HG03342 (cell line): ENCODE data around the gene QTRT2.

ENCODE experiments used
- ATAC-seq: cut with Tn5 transposase; IDR thresholded peaks from one replicate; pipeline ENCODE4 v1.9.1; 2021; ENCODE audit warnings: mild to moderate bottlenecking, moderate library complexity; ENCODE audit not compliant: unreplicated experiment

QTRT2 gene

DNA sequence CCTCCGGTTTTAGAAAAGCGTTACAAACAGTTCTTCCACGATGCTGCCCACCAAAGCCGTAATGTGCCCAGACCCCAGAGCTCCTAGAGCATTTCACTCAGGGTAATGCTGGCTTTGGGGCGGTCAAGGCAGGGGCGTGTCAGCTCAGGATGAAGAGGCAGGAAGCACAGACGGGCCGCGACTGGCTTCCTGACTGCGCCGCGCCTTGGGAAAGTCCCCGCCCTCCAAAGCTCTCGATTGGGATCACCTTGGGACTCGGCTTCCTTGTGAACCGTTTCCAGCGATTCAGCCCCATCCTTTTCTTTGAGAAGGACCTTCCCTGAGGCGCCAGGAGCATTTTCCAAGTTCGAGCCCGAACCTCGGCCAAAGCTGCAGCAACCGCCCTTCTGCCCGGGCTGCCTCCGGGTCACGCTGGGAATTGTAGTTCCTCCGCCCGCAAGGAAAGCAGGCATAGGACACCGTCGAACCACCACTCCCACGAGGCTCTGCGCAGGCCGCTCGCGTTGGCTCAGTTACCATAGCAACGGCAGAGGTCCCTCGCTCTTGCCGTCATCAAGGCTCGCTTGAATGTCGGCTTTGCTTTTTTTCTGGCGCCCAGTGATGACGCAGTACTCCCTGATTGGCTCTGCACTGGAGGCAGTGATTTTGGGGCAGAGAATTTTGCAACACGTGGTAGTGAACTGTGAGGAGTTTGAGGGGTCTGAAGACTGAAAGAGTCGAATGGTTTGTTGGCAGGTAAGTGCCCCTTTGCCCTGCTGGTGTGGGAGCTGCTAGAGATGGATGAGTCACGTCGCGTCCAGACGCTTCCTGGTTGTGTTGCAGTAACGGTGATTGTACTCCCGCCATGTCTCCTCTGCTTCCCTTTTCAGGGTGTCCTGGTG is at the start of gene QTRT2, which contains the start of gene CCDC191:
Gene QTRT2 (plus strand): TSS at position 608 of the 881 bp plus-strand sequence. CDS start 8,521 bp downstream, outside the sequence.
Gene CCDC191 (minus strand): TSS at position 397 of the 881 bp plus-strand sequence. CDS start 60 bp downstream, at position 337.
- ATAC-seq: peak; percentile 96

DNA sequence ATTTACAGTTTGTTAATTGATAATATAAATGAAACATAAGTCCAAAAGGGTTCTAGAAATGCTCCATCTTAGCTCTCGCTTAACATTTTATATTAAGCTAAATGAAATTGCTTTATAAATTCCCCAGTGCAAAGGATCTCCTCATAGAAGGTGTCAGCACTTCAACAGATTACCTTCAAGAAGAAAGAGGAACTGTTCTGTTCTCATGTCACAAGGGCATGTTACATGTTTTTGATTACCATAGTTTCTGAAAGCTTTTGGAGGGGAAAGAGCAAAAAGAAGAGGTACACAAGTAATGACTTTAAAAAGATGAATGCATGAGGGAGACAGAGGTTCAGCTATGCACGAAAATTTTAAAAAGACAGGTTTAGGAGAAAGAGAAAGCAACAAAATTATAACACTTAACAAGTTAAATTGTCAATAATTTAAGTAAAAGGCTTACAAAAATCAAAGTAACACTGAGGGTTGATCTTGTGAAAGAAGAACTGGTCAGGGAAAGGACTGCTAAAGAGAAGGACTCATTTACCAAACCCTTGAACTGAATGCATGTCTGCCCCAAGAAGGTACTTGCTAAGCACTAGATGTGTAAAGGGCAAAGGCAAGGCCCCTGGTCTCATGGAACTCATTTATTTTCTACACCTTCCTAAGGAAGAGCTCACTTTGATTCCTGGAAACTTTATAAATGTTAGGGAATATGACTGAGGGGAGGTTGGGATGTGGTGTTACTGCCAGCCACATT is 45.3 kb upstream of the QTRT2 start:
- peak; percentile 74 for ATAC-seq

DNA sequence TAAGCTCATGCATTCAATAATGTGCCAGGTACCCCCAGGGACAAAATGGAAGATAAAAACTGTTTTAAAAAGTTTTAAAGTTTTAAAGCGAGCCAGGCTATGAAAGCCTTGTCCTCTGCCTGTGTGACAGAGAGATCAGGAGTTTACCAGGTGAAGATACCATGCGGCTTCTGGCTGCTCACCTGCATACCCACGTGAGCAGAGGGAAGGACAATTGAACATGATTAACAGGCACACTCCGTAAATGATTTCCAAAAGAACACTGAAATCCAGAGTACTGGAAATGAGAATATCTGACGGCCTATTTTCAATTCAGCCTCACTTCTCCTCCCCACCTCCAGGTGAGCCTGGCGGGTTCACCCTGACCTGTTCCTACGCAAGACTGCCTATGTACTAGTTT is 42.3 kb upstream of the QTRT2 start:
- ATAC-seq: no peak

DNA sequence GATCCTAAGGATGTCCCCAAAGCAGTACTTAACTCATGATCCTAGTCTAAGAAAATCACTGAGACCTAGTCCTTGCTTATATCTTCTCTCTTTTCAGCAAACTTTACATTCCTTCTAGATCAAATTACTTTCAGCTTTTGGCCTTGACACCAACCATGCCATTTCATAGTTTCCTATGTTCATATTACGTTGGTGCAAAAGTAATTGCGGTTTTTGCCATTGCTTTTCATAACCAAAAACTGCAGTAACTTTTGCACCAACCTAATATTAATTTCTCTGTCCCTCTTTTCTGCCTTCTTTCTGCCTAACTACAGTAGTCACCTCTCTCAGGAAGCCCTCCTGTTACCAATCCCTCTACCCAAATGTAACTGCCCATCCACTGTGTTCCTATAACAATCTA is 37.1 kb upstream of the QTRT2 start:
- ATAC-seq: no peak

DNA sequence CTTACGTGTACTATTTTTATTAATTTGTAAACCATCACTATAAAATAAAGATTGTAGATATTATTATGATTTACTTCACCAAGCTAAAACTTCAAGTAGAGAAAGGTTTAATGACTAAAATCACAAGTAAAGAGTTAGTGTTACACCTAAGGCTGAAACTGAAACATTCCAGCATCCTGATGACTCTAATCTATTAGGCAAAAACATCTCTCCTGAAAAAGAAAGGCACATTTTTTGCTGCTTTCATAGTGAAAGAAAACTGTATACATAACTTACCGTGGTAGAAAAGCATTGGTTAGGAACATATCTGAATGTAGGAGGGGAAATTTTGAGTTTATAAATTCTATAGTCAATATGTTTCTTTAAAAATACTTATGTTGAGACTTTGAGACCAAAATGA is 35.6 kb upstream of the QTRT2 start:
- ATAC-seq: no peak

DNA sequence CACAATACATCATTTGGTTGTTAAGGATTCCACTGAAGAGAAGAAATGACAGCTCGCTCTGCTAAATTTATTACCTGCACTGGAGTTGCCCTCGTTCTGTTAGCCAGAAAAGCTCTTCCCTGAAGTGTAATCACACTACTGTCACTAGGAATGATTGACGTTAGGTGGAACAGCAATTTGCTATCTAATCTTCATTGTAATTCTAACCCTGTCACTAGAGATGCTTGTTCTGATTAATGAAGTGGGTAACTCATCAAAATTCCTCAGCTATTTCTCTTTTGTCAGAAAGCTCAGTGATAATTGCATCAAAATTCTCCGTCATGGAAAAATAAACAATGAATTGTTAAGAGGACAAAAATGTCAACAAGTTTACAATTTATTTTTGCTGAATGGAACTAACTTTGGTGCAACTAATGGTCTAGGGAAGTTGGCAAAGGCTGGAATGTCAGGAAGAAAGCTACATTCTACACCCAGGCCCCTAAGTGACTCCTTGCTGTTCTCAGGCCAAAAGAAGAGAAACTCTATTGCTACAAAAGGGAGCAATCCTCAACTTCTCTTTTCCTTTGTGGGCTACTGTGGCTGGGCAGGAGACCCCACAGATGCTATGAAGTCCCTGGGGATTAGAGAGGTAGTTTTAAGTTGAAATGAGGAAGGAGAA is 34.3 kb upstream of the QTRT2 start:
- ATAC-seq: no peak

DNA sequence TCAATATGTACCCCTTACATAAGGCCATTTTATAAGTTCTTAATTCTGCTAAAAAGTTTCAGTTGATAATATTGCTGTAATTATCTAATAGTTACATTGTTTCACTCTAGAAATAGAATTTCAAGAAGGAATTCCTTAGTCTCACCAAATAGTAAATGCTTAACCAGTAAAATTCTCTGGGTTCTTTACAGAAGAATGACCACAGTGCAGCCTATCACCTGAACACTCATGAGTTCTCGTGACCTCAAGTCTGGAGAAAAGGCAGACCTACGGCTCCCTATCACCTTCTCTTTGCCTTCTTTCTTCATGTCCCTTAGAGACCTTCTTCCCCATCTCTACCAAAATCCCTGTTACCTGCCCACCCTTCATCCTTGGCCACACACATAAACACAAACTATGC is 31.1 kb upstream of the QTRT2 start:
- ATAC-seq: no peak

DNA sequence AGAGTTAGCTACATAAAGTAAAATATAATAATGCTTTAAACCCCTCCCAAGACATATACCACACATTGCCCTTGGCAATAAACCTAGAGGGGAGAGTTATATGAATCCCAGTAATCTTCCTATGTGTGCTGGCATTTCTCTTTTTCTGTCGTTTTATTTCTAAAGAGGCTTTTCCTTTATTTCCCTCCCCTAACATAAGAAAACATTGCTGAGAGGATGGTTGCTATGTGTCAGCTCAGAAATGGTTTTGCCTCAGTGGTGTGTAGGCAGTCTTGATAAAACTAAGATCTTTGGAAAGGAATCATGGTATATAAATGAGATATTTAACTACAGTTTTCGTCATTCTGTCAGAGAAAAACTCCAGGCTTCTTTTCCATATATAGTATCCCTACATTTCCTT is 30.2 kb upstream of the QTRT2 start:
- no peak for ATAC-seq

DNA sequence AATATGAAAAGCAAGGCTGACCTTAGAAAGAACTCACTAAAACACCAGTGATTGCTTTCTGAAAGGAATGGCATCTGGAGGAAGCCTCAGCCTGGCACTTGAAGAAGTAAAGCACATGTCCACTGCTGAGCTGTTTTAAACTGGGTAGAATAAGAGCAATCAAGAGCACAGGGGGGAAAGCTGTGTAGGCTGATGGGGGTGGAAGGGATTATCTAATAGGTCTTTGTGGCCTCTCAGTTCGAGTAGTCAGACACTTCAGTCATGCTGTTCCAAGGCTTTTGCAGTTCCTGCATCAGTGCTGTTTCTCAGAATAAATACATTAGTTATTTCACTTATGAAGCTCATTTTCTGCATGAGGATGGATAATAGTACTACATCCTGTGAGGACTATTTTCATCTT is 22.8 kb upstream of the QTRT2 start:
- no peak for ATAC-seq

DNA sequence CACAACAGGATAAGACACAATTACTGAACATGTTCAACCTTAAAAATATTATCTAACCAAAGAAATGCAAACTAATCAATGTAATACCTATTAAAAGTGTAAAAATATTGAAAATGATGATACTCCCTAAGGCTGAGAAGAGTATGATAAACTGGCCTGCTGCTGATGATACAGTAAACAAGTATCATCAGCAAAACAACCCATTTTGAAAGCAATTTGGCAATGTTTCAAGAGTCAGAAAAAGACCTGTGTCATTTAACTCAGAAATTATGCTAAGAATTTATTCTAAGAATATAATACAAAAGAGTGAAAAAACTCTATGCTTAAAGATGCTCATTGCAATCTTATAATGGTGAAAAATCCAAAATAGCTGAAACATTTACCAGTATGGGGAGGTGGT is 22.3 kb upstream of the QTRT2 start:
- ATAC-seq: no peak

DNA sequence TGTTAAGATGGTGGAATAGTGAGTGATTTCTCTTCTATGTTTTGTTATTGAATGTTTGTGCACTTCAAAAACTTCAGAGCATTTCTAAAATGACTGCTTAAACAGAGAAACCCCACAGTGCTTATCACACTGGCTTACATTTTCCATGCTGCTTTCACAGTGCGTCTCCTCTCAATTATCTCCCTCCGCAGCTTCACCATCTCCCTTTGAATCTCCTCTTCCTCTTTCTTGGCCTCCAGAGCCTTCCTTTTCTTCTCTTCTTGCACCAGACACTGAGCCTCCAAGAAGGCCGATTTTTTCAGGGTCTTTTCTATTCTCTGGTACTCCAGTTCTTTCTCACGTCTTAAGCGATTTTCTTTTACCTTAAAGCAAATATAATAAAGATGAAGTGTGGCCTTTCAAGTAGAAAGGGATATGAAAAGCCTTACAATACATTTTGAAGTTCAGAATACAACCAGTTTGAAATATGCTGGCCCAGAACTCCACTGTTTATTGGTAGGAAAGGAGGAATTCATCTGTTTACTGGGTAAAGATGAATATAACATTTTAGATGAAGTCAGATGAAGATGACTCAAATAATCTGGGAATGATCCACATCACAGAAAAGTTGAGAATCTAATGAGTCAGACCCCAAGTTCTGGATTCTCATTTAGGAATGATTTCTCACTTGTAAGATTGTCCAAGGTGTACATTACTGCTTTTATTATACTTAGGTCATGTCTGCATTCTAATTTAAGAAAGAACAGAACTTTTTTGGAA is 21.6 kb upstream of the QTRT2 start:
- no peak for ATAC-seq

DNA sequence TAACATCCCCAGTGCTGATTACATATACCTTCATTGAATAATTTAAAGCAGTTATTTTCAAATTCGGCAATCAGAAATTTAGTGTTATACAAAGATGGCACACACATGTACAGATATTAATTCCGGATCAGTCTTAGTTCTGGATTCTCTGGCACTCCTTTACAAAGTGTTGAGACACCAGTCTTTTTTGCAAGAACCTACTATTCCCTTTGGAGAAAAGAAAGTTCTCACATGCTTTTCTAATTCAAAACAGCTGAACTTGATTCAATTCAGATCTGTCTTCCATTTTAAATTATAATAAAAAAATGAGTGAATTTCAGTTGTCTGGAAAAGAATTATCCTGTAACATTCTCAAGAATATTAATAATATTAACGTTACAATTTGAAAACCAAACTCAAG is 20.6 kb upstream of the QTRT2 start:
- no peak for ATAC-seq

DNA sequence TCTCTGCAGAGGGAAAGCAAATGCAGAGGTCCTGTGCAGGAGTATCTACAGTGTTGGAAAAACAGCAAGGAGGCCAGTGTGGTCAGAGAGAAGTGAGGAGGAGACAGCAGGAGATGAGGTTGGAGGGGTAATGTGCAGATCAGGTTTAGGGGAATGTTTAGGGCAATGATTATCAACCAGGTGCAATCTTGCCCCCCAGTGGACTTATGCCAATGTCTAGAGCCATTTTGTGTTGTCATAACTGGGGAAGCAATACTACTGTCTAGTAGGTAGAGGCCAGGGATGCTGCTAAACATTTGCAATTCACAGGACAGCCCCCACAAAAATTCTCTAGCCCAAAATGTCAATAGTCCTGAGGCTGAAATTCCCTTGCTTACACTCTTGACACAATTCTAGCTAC is 13.3 kb upstream of the QTRT2 start:
- ATAC-seq: no peak

DNA sequence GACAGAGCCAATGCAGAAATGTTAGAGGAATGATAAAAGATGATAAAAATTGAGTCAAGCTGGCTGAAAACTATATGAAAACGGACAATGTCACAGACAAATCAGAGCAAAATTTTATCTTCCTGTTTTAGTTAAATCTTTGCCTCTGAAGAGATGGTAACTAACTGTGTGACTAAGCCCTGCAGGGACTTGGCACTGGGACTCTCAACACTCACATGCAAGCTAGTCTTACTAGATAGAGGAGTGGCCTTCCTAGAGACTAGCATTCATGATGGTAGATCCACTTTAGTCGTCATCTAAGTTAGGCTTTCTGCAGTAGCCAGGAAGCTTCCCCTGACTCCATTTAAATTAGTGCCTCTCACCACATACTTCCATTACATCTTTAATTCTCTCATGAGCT is 4.3 kb upstream of the QTRT2 start:
- no peak for ATAC-seq

DNA sequence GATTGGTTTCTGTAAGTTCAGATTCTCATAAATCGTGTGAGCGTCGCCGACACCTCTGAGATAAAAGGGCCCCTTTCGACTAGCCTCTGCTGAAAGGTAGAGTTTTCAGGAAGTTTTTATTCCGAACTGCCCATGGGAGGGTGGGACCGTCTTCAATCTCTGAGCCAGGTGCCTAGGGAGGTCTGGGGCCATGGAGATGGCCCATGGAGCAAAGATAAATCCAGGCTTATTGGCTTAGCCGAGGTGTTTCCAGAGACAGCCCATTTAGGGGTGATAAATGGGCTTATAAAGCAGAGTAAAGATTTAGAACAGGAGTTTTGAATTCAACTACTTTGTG is 442 bp downstream of the QTRT2 start:
- peak; percentile 8 for ATAC-seq

DNA sequence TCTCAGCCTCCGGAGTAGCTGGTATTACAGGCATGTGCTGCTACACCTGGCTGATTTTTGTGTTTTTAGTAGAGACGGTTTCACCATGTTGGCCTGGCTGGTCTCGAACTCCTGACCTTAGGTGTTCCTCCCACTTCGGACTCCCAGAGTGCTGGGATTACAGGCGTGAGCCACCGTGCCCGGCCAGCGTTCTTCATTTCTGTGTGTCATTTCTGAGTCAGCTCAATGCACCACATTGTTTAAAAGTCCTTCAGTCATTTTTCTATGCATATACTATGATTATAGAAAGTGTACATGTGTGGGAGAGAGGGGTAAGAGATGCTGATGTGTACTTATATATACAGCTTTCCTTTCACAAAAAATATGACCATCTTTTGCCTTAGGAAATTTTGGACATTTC is 2.1 kb downstream of the QTRT2 start:
- no peak for ATAC-seq

DNA sequence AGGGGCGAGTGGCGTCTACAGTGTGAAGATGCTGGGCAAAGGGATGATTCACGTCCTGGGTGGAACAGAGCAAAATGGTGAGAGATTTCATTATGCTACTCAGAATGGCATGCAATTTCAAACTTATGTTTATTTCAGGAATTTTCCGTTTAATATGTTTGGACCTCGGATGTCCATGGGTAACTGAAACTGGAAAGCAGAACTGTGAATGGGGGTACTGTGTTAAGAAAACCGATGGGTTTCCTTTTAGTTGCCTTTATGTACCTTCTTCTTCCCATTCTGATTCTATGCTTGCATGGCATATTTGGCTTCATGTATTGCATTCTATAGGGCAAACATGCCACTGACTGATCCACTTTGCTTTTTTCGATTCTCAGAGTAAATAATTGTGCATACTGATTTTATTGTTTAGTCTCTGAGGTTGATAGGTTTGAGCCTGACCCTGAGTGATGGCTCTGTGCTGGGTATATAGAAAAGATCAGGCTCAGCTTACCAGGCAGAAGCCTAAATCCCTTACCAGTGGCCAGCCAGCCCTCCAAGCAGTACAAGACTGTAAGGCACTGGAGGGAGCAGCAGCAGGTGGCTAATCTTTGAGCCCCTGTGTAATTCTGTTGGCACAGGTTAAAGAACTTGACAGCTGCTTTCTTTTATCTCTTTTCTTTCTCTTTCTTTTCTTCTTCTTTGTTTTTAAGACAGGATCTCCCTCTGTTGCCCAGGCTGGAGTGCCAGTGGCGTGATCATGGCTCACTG is 4.5 kb downstream of the QTRT2 start:
- ATAC-seq: no peak

DNA sequence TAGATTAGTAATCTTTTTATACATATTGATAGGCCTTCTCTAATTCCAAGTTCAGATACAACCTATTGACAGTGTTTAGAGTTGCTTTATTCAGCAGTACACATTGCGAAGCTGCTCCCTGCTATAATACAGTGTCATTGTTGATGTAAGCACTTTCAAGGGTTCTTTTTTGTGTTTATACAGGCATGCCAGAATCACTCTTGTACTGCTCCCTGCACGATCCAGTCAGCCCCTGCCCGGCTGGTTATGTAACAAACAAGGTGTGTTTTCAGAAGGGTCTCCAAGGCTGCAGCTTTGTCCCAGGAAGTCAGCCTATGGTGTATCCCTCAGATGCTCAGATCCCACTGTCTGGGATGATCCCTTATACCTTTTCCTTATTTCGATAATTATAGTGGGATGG is 11.3 kb downstream of the QTRT2 start:
- ATAC-seq: no peak

DNA sequence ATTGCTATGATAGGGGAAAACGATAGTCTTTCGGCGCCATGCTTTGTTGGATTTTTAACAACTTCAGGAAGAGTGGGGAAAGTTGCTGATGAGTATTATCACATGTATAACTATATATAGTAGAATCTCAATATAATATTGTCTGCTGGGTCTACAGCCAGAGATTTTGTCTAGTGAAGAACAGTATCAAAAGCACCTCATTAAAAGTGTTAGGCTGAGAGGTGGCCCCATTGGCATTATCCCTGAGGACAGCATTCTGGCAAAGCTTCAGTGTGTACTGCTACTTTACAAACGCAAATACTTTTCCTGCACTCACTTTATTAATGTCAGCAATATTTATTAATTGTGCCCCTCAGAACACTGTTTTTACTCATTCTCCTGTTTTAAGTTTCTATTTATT is 11.8 kb downstream of the QTRT2 start:
- no peak for ATAC-seq

DNA sequence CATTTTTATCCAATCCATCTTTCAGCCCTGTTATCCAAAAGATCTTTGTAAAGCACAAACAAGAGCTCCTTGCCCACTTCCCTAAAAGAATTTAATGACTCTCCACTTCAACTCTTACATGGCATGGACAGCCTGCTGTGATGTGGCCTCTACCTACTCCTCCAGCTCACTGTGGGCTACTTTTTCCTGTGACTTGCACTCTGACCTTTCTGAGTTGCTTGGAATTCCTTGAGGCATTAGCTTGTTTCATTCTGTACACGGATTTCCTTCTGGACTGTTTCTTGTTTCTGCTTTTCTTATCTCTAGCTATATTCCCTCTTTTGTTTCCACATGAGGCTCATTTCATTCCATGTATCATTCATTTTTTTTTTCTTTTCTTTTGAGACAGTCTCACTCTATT is 15.2 kb downstream of the QTRT2 start:
- ATAC-seq: no peak
